HepG2 (cell line): ENCODE data around the gene SLC38A9. TPM values are rescaled to one million over a fixed set of nuclear protein-coding genes. Genes with fewer than 3 reads are reported as not detected.
A peak's percentile ranks its signal among the peaks of the same experiment; 100 is the strongest.

ENCODE experiments used
- ATAC-seq: fragments of 200-7000 bp; cut with Tn5 transposase; 3 replicates; pipeline ENCODE4 v1.9.1; 2020; ENCODE audit warnings: mild to moderate bottlenecking, moderate library complexity
- BruUV-seq: library from RNA; stranded (reverse); fragments of 400-500 nt; replicated peaks from 2 replicates; lab custom pipeline; 2021; lab: Mats Ljungman, UMichigan
- CTCF ChIA-PET: fragments of 300-600 bp; formaldehyde crosslinking; extraction: SDS; loops from one replicate; lab custom pipeline; 2021; ENCODE audit warnings: low total read pairs, inconsistent platforms, low intra/inter-chr PET ratio; lab: Yijun Ruan, JAX
- POLR2A ChIA-PET: fragments of 350-600 bp; sonication (Branson Sonifier 250); formaldehyde crosslinking; loops from one replicate; lab custom pipeline; 2020; ENCODE audit warnings: antibody characterized with exemption, inconsistent platforms; lab: Yijun Ruan, JAX
- DNase-seq: peaks from one replicate; pipeline ENCODE4 v3.0.0-alpha.2; 2015; ENCODE audit warnings: low spot score
- FAIRE-seq: peaks from 3 replicates; lab custom pipeline; 2011; peaks lifted over from hg19 to GRCh38; lab: Jason Lieb, UNC
- H2AFZ ChIP-seq: one replicate; pipeline ENCODE4 v1.6.1; 2011; ENCODE audit warnings: low read length, inconsistent platforms
- H3K27ac ChIP-seq: fragments of 300-600 bp; 3 replicates; pipeline ENCODE4 v1.8.0; 2011; ENCODE audit warnings: mixed run types, mild to moderate bottlenecking, mixed read lengths, low read length, inconsistent platforms; ENCODE audit not compliant: insufficient read depth; ENCODE audit errors: extremely low read length
- H3K27me3 ChIP-seq, 2 experiments: fragments of 200-600 bp in 1 of 2; 2 replicates in 1 of 2; 3 replicates in 1 of 2; pipeline versions ENCODE4 v1.6.0 to v1.8.0; 2011; ENCODE audit warnings: low read length in 2 of 2, mild to moderate bottlenecking in 2 of 2, moderate library complexity in 2 of 2, inconsistent platforms in 1 of 2; ENCODE audit not compliant: insufficient read depth in 2 of 2, control insufficient read depth in 1 of 2
- H3K36me3 ChIP-seq, 2 experiments: fragments of 200-600 bp in 1 of 2; replicated peaks in 1 of 2; 2 replicates in 1 of 2; 3 replicates in 1 of 2; pipeline versions ENCODE4 v1.5.1 to v1.8.0; 2011; ENCODE audit warnings: low read length in 2 of 2, inconsistent platforms in 1 of 2; ENCODE audit not compliant: insufficient read depth in 2 of 2, control insufficient read depth in 1 of 2
- H3K4me1 ChIP-seq: 2 replicates; pipeline ENCODE4 v1.5.1; 2012; ENCODE audit warnings: low read length, inconsistent platforms; ENCODE audit not compliant: insufficient read depth
- H3K4me2 ChIP-seq: 2 replicates; pipeline ENCODE4 v1.6.0; 2011; ENCODE audit warnings: low read depth, low read length, inconsistent platforms
- H3K4me3 ChIP-seq, 3 experiments: fragments of 200-600 bp in 1 of 3; sonication (generic), shearing (Covaris generic) in 1 of 3; replicated peaks in 1 of 3; 2 replicates each; pipeline ENCODE4 v1.5.1; 2011 to 2016; ENCODE audit warnings: low read length in 3 of 3, inconsistent platforms in 2 of 3, low read depth in 2 of 3, mild to moderate bottlenecking in 2 of 3, control low read depth in 1 of 3, mixed read lengths in 1 of 3; ENCODE audit not compliant: insufficient read depth in 1 of 3
- H3K79me2 ChIP-seq: one replicate; pipeline ENCODE4 v1.6.1; 2011; ENCODE audit warnings: low read length, inconsistent platforms; ENCODE audit not compliant: insufficient read depth
- H3K9ac ChIP-seq: 2 replicates; pipeline ENCODE4 v1.6.0; 2011; ENCODE audit warnings: mild to moderate bottlenecking, low read depth, low read length, inconsistent platforms; ENCODE audit not compliant: insufficient read depth
- H3K9me3 ChIP-seq: 2 replicates; pipeline ENCODE4 v1.5.1; 2012; ENCODE audit warnings: mild to moderate bottlenecking, low read length
- H4K20me1 ChIP-seq: 2 replicates; pipeline ENCODE4 v1.6.0; 2011; ENCODE audit warnings: inconsistent platforms, mild to moderate bottlenecking, low read length, moderate library complexity; ENCODE audit not compliant: insufficient read depth
- GLMP ChIP-seq: sonication (generic); formaldehyde crosslinking; IDR thresholded peaks from 2 replicates; pipeline ENCODE4 v1.9.0; 2021; ENCODE audit warnings: missing genetic modification reagents, mild to moderate bottlenecking, borderline replicate concordance
- ONECUT2 ChIP-seq: sonication (generic); formaldehyde crosslinking; IDR thresholded peaks from 2 replicates; pipeline ENCODE4 v1.4.0; 2020; ENCODE audit warnings: missing genetic modification reagents
- SALL2 ChIP-seq: sonication (generic); formaldehyde crosslinking; IDR thresholded peaks from 2 replicates; pipeline ENCODE4 v1.8.1; 2023; ENCODE audit warnings: mild to moderate bottlenecking, missing genetic modification reagents, inconsistent platforms
- TIGD3 ChIP-seq: sonication (generic); formaldehyde crosslinking; IDR thresholded peaks from 2 replicates; pipeline ENCODE4 v1.5.1; 2020; ENCODE audit warnings: mild to moderate bottlenecking, missing genetic modification reagents, borderline replicate concordance
- ZNF329 ChIP-seq: sonication (generic); formaldehyde crosslinking; IDR thresholded peaks from 2 replicates; pipeline ENCODE4 v1.9.0; 2021; ENCODE audit warnings: low read depth, mild to moderate bottlenecking, missing genetic modification reagents
- ZNF543 ChIP-seq: sonication (generic); formaldehyde crosslinking; IDR thresholded peaks from 2 replicates; pipeline ENCODE4 v1.4.0; 2020; ENCODE audit warnings: mild to moderate bottlenecking, missing genetic modification reagents
- ZNF558 ChIP-seq: sonication (generic); formaldehyde crosslinking; IDR thresholded peaks from 2 replicates; pipeline ENCODE4 v1.9.0; 2022; ENCODE audit warnings: mild to moderate bottlenecking, missing genetic modification reagents, borderline replicate concordance
- ZNF737 ChIP-seq: sonication (generic); formaldehyde crosslinking; IDR thresholded peaks from 2 replicates; pipeline ENCODE4 v1.5.0; 2020; ENCODE audit warnings: missing genetic modification reagents, mild to moderate bottlenecking, borderline replicate concordance
- WGBS: methylation state at CpG from one replicate; pipeline ENCODE4 v1.1.6; 2017; ENCODE audit warnings: low lambda C conversion rate; 5-methylcytosine and 5-hydroxymethylcytosine counted together
- in situ Hi-C: cut with HindIII; loops from 2 replicates; pipeline ENCODE4 v1.10.0; 2017; ENCODE audit warnings: low pct_unique_long_range_greater_than_20kb; ENCODE audit not compliant: extremely low pct_ligation_motif_present
- intact Hi-C: fragments of 100-400 bp; cut with micrococcal nuclease; formaldehyde crosslinking; loops from one replicate; pipeline ENCODE4 v1.10.0; 2022; ENCODE audit not compliant: unreplicated experiment
- polyA plus RNA-seq, 8 experiments: library from polyadenylated mRNA; depleted of rRNA in 3 of 8; stranded (reverse) in 7 of 8; unstranded in 1 of 8; fragments of >200 nt; fragmentation: Illumina TruSeq in 4 of 8; extraction: Trizol in 4 of 8; gene quantifications; 2 replicates each; pipeline versions ENCODE4 v1.2.1 to v1.2.3, GENCODE V29; 2011 to 2016; ENCODE audit warnings: low read depth in 4 of 8, missing spikeins in 1 of 8, mixed read lengths in 1 of 8; ENCODE audit not compliant: insufficient read depth in 1 of 8
- total RNA-seq, 5 experiments: library from RNA; depleted of rRNA; stranded (reverse); fragments of >200 nt; fragmentation: Illumina TruSeq; extraction: Trizol; gene quantifications; 2 replicates each; pipeline ENCODE4 v1.2.3, GENCODE V29; 2016; ENCODE audit warnings: low read depth in 1 of 5
- TF ChIP-seq, protein P1 (sequence below): sonication (generic); IDR thresholded peaks from 2 replicates; pipeline ENCODE4 v1.6.1; 2016; ENCODE audit warnings: low read depth, borderline replicate concordance
- TF ChIP-seq, protein P2 (sequence below): IDR thresholded peaks from 2 replicates; pipeline ENCODE4 v1.6.1; 2016; ENCODE audit warnings: mild to moderate bottlenecking
- TF ChIP-seq, protein P3 (sequence below): sonication (generic); formaldehyde crosslinking; IDR thresholded peaks from 2 replicates; pipeline ENCODE4 v1.8.1; 2023; ENCODE audit warnings: mild to moderate bottlenecking, missing genetic modification reagents
- TF ChIP-seq, protein P4 (sequence below): sonication (generic); formaldehyde crosslinking; IDR thresholded peaks from 2 replicates; pipeline ENCODE4 v1.5.0; 2020; ENCODE audit warnings: mild to moderate bottlenecking, missing genetic modification reagents, moderate library complexity

SLC38A9 gene
- total and polyA plus RNA-seq, 2 of the 13 experiments (the other 11 are each of a cell fraction or from before 2014, with no cell fraction given), result 19.3 to 36.0 TPM

GRCh38 chr5:55714749-55715148, 2.6 kb upstream of the SLC38A9 start (continued):
- TF ChIP-seq, protein P1, sequence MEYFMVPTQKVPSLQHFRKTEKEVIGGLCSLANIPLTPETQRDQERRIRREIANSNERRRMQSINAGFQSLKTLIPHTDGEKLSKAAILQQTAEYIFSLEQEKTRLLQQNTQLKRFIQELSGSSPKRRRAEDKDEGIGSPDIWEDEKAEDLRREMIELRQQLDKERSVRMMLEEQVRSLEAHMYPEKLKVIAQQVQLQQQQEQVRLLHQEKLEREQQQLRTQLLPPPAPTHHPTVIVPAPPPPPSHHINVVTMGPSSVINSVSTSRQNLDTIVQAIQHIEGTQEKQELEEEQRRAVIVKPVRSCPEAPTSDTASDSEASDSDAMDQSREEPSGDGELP, result no peak
- TF ChIP-seq TIGD3 (CRISPR knock-in tag), result no peak
- TF ChIP-seq ZNF558 (CRISPR knock-in tag), result no peak
- no peak for TF ChIP-seq ONECUT2 (CRISPR knock-in tag)
- TF ChIP-seq, protein P2, sequence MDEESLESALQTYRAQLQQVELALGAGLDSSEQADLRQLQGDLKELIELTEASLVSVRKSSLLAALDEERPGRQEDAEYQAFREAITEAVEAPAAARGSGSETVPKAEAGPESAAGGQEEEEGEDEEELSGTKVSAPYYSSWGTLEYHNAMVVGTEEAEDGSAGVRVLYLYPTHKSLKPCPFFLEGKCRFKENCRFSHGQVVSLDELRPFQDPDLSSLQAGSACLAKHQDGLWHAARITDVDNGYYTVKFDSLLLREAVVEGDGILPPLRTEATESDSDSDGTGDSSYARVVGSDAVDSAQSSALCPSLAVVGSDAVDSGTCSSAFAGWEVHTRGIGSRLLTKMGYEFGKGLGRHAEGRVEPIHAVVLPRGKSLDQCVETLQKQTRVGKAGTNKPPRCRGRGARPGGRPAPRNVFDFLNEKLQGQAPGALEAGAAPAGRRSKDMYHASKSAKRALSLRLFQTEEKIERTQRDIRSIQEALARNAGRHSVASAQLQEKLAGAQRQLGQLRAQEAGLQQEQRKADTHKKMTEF (CRISPR knock-in tag), result no peak
- no peak for TF ChIP-seq GLMP (CRISPR knock-in tag)

DNA sequence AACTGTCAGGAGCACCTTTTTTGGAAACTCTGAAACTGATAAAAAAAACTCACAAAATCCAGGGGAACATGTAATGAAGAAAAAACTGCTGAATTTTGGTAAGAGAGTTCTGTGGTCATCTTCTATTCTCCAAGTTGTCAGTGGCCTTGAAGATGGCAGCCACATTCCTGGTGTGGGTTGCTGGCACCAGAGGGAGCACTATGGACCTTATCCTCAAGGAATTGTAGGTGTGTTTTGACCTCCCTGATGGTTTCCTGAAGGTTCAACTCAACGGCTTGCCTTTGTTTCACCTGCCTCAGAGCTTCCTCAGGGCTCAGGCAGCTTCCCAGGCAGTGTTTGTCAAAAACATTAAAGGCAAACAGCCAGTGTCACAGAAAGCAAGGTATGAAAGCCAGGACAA, 2.2 kb upstream of the SLC38A9 start:
- Histone ChIP-seq H3K4me1 (peaks cover 27% of the 10 kb centered on the region), H3K4me2 (peak overlapping the region; percentile 28), H3K27me3 (no peaks in the 10 kb centered on the region; a peak in 1 of 5 replicates), H2AFZ (peak overlapping the region; percentile 72), H3K4me3 (no peak overlapping the region)
- DNase-seq (no peak), FAIRE-seq (no peak), ATAC-seq (no peak)
- BruUV-seq, result no TSS peak
- in situ Hi-C loops, result no loop called here
- POLR2A ChIA-PET, result no interaction called here
- TF ChIP-seq ZNF543, result no peak
- TF ChIP-seq, protein P3, sequence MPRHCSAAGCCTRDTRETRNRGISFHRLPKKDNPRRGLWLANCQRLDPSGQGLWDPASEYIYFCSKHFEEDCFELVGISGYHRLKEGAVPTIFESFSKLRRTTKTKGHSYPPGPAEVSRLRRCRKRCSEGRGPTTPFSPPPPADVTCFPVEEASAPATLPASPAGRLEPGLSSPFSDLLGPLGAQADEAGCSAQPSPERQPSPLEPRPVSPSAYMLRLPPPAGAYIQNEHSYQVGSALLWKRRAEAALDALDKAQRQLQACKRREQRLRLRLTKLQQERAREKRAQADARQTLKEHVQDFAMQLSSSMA (CRISPR knock-in tag), result no peak
- no peak for TF ChIP-seq SALL2 (CRISPR knock-in tag)
- no peak for TF ChIP-seq ZNF737 (CRISPR knock-in tag)
- TF ChIP-seq ZNF329 (CRISPR knock-in tag), result no peak
- TF ChIP-seq, protein P4, sequence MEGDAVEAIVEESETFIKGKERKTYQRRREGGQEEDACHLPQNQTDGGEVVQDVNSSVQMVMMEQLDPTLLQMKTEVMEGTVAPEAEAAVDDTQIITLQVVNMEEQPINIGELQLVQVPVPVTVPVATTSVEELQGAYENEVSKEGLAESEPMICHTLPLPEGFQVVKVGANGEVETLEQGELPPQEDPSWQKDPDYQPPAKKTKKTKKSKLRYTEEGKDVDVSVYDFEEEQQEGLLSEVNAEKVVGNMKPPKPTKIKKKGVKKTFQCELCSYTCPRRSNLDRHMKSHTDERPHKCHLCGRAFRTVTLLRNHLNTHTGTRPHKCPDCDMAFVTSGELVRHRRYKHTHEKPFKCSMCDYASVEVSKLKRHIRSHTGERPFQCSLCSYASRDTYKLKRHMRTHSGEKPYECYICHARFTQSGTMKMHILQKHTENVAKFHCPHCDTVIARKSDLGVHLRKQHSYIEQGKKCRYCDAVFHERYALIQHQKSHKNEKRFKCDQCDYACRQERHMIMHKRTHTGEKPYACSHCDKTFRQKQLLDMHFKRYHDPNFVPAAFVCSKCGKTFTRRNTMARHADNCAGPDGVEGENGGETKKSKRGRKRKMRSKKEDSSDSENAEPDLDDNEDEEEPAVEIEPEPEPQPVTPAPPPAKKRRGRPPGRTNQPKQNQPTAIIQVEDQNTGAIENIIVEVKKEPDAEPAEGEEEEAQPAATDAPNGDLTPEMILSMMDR (CRISPR knock-in tag), result peak; percentile 17; the same call in 1 of the 2 replicates
- TF ChIP-seq, all 625 proteins: peak for 1
- H4K20me1 ChIP-seq, result no peaks in the 10 kb centered on the region
- no peaks in the 10 kb centered on the region for H3K36me3 ChIP-seq
- H3K9ac ChIP-seq, result no peak overlapping the region; the same call in 1 of the 2 replicates
- peaks cover 7% of the 10 kb centered on the region for H3K79me2 ChIP-seq
- H3K27ac ChIP-seq, result no peak overlapping the region
- intact Hi-C loops, result no loop called here
- CTCF ChIA-PET, result interaction anchor here (0.9 kb wide), 1 partner anchor 486 kb away, joined by 4 read pairs; no protein-coding TSS in a partner anchor
- H3K9me3 ChIP-seq, result no peaks in the 10 kb centered on the region
- WGBS, result 0% methylated on average over 1 of the region's 1 CpG
